BJ (cell line): ENCODE measurements around the gene CTPS1. TPM values are rescaled to one million over a fixed set of nuclear protein-coding genes. Genes with fewer than 3 reads are reported as not detected.

Experiments
- CTCF ChIA-PET: fragments of 350-600 bp; formaldehyde crosslinking; extraction: SDS; loops from one replicate; lab custom pipeline; 2021; ENCODE audit warnings: antibody characterized with exemption, inconsistent platforms; lab: Yijun Ruan, JAX
- POLR2A ChIA-PET: fragments of 300-600 bp; sonication (Branson Sonifier 250); formaldehyde crosslinking; extraction: SDS; loops from one replicate; lab custom pipeline; 2021; ENCODE audit warnings: antibody characterized with exemption; lab: Charles Lee
- DNase-seq: peaks from one replicate; pipeline ENCODE4 v3.0.0-alpha.2; 2011; ENCODE audit warnings: low read depth
- H3K27me3 ChIP-seq: 2 replicates; pipeline ENCODE4 v1.6.0; 2011; ENCODE audit warnings: low read length; ENCODE audit not compliant: control insufficient read depth, insufficient read depth
- H3K36me3 ChIP-seq: 2 replicates; pipeline ENCODE4 v1.5.1; 2011; ENCODE audit warnings: low read length; ENCODE audit not compliant: control insufficient read depth, insufficient read depth
- H3K4me3 ChIP-seq: 2 replicates; pipeline ENCODE4 v1.5.1; 2011; ENCODE audit warnings: low read depth, mild to moderate bottlenecking, control low read depth, low read length
- polyA plus RNA-seq: library from polyadenylated mRNA; depleted of rRNA; stranded (reverse); fragments of >200 nt; gene quantifications from 2 replicates; pipeline ENCODE4 v1.2.3, GENCODE V29; 2011
- TF ChIP-seq, protein P1 (sequence below): IDR thresholded peaks from 2 replicates; pipeline ENCODE4 v1.5.1; 2011; ENCODE audit warnings: low read depth, mild to moderate bottlenecking, control low read depth, inconsistent platforms, low read length, moderate library complexity; ENCODE audit not compliant: insufficient read depth

The CTPS1 gene
- polyA plus RNA-seq, 1 experiment = 45.1 TPM

DNA sequence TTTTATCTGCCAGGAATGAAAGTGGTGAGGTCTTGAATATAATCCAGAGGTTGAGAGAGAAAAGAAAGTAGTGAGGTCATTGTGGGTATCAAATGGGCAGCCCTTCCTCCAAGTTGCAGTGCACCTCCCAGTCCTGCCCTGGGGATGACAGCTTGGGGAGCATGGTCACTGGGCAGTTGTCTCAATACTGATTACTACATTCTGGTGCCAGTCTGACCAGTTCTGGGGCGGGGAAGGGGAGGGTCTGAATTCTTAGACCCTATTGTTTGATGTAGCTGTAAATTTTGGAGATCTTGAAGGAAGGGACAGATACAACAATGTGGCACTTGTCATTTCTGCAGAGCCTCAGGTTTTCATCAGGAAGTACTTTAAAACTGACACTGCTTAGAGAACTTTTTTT, 30.8 kb downstream of the CTPS1 start:
- Histone ChIP-seq H3K36me3 (peaks cover 8% of the 10 kb centered on the region), H3K4me3 (no peak overlapping the region), H3K27me3 (no peaks in the 10 kb centered on the region)
- POLR2A ChIA-PET = no interaction called here
- no peak for DNase-seq
- CTCF ChIA-PET = no interaction called here
- TF ChIP-seq, protein P1, sequence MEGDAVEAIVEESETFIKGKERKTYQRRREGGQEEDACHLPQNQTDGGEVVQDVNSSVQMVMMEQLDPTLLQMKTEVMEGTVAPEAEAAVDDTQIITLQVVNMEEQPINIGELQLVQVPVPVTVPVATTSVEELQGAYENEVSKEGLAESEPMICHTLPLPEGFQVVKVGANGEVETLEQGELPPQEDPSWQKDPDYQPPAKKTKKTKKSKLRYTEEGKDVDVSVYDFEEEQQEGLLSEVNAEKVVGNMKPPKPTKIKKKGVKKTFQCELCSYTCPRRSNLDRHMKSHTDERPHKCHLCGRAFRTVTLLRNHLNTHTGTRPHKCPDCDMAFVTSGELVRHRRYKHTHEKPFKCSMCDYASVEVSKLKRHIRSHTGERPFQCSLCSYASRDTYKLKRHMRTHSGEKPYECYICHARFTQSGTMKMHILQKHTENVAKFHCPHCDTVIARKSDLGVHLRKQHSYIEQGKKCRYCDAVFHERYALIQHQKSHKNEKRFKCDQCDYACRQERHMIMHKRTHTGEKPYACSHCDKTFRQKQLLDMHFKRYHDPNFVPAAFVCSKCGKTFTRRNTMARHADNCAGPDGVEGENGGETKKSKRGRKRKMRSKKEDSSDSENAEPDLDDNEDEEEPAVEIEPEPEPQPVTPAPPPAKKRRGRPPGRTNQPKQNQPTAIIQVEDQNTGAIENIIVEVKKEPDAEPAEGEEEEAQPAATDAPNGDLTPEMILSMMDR = no peak

DNA sequence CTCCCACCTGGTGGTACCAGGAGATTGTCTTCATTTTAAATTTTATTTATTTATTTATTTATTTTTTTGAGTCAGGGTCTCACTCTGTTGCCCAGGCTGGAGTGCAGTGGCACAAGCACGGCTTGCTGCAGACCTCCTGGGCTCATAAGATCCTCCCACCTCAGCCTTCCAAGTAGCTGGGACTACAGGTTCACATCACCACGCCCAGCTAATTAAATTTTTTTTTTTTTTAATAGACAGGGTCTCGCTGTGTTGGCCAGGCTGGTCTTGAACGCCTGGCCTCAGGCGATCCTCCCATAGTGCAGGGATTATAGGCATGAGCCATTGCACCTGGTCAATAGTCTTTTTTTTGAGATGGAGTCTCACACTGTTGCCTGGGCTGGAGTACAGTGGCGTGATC, 33.5 kb downstream of the CTPS1 start:
- H3K27me3 ChIP-seq = no peaks in the 10 kb centered on the region
- POLR2A ChIA-PET = interaction anchor here (0.5 kb wide), 1 partner anchor 1775 kb away, joined by 3 read pairs; no protein-coding TSS in a partner anchor
- no peak for DNase-seq
- TF ChIP-seq, protein P1 = no peak
- H3K36me3 ChIP-seq = peaks cover 9% of the 10 kb centered on the region
- CTCF ChIA-PET = interaction anchor here (1.4 to 2.1 kb wide), 2 partner anchors 9 to 10 kb away, joined by 5 to 9 read pairs; no protein-coding TSS in a partner anchor
- no peak overlapping the region for H3K4me3 ChIP-seq

DNA sequence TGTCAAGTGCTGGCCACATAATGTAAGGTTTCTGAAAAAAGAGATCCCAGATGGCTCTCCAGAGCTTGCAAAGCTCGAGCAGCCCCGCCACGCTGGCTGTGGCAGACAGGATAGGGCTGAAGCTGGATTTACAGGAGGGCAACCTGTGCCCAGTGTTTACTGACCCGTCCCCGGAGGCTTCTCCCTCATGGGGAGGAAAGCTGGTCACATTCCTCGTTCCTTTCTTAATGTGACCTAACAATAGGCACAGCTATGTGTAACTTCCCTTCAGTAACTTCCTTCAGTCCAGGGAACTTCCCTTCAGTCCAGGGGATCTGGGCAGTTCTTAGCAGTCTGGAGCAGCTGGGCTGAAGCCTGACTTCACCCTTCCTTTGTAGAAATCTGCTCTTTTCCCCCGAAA, 34.3 kb downstream of the CTPS1 start:
- no peaks in the 10 kb centered on the region for H3K27me3 ChIP-seq
- CTCF ChIA-PET = interaction anchor here (1.4 to 2.1 kb wide), 2 partner anchors 9 to 10 kb away, joined by 5 to 9 read pairs; no protein-coding TSS in a partner anchor
- peaks cover 7% of the 10 kb centered on the region for H3K36me3 ChIP-seq
- POLR2A ChIA-PET = no interaction called here
- DNase-seq = no peak
- no peak overlapping the region for H3K4me3 ChIP-seq
- TF ChIP-seq, protein P1 = no peak

DNA sequence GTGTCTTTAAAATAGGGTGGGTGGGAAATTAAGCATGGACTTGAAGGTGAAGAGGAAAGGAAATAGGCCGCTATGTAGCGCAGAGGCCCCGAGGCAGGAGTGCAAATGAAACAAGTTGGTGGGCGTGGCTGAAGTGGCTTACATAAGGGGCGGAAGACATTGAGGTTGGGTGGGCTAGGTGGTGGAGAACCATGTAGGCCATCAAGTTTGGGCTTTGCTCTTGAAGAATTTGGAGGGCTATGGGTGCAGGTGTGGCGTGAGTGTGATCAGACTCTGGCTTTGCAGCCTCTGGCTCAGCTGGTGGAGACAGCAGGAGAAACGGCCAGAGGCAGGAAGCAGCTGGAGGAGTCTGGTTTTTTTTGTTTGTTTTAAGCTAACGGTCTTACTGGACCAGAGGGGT, 35.4 kb downstream of the CTPS1 start:
- TF ChIP-seq, protein P1 = no peak
- no peak for DNase-seq
- Histone ChIP-seq H3K4me3 (no peak overlapping the region), H3K27me3 (no peaks in the 10 kb centered on the region), H3K36me3 (peaks cover 3% of the 10 kb centered on the region)
- ChIA-PET CTCF (interaction anchor here (1.6 to 2.1 kb wide), 3 partner anchors 10 to 63 kb away, joined by 4 to 11 read pairs (median 10); no protein-coding TSS in a partner anchor), POLR2A (no interaction called here)

DNA sequence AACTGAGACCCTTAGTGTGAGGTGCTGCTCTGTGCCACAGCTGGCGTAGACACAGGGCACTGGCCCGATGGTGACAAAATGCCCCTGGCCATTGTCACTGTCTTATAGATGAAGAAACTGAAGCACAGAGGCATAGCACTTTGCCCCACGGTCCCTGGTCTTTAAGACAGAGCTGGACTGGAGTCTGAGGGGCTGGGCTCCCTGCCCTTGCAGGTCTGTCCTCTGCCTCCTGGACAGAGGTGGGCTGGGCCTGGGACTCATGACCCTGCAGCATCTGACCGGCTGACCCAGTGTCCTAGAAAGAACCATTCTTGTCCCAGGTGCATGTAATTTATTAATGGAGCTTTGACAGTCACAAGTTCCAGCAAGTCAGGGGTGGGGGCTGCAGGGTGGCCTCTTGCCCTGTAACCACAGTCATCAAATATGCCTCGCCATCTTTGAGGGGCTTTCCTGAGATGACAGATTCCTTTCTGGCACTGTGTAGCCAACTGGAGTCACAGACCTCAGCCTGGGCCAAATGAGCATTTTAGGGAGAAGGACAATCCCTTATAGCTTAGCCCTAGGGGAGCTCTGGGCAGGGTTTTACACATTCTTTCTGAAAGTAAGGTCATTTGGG, 35.9 kb downstream of the CTPS1 start:
- no peak for DNase-seq
- no peaks in the 10 kb centered on the region for H3K27me3 ChIP-seq
- H3K4me3 ChIP-seq = no peak overlapping the region
- peaks cover 3% of the 10 kb centered on the region for H3K36me3 ChIP-seq
- TF ChIP-seq, protein P1 = no peak
- ChIA-PET POLR2A (no interaction called here), CTCF (interaction anchor here (1.6 to 2.1 kb wide), 3 partner anchors 9 to 64 kb away, joined by 4 to 11 read pairs (median 10); no protein-coding TSS in a partner anchor)
